ENCODE data around the gene KRTAP6-3. TPM values are rescaled to one million over a fixed set of nuclear protein-coding genes. Genes with fewer than 3 reads are reported as not detected.

Gene KRTAP6-3
- total and polyA plus RNA-seq, 11 donors, result not detected

DNA sequence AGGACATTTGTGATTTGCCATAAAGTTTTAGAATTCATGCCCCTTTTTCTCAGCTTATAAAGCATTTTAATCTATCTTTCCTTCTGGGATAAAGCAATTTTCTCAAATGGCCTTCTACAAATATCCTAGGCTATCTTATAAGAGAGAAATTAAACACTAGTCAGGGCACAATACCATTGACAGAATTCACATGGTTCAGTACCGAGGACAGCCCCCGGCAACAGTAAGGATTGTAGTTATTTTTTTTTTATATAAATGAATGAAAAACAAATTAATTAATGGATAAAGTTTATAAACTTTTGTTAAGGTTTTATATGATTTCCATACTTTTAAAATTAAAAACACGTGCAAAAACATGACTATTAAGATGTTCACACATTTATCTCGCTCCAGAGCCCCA is 35.9 kb downstream of the KRTAP6-3 start:
- no peaks in the 10 kb centered on the region for H3K36me3 ChIP-seq
- TF ChIP-seq, protein P1, sequence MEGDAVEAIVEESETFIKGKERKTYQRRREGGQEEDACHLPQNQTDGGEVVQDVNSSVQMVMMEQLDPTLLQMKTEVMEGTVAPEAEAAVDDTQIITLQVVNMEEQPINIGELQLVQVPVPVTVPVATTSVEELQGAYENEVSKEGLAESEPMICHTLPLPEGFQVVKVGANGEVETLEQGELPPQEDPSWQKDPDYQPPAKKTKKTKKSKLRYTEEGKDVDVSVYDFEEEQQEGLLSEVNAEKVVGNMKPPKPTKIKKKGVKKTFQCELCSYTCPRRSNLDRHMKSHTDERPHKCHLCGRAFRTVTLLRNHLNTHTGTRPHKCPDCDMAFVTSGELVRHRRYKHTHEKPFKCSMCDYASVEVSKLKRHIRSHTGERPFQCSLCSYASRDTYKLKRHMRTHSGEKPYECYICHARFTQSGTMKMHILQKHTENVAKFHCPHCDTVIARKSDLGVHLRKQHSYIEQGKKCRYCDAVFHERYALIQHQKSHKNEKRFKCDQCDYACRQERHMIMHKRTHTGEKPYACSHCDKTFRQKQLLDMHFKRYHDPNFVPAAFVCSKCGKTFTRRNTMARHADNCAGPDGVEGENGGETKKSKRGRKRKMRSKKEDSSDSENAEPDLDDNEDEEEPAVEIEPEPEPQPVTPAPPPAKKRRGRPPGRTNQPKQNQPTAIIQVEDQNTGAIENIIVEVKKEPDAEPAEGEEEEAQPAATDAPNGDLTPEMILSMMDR (IDR thresholded peaks at IDR 0.05), result no peak
- TF ChIP-seq POLR2A (IDR thresholded peaks at IDR 0.05), result no peak
- peaks cover 0 to 3% (median 0%) of the 10 kb centered on the region in 12 donors for H3K9me3 ChIP-seq
- H3K4me1 ChIP-seq, result no peaks in the 10 kb centered on the region
- H3K27me3 ChIP-seq, result no peaks in the 10 kb centered on the region
- no peak for DNase-seq
- H3K27ac ChIP-seq, result no peak overlapping the region
- 76 to 91% (median 84%) methylated on average over 4 of the region's 4 CpGs for WGBS, 4 donors
- no peak overlapping the region for H3K4me3 ChIP-seq
- ATAC-seq, result no peak
- intact Hi-C loops (cut with DNase I), result no loop called here

DNA sequence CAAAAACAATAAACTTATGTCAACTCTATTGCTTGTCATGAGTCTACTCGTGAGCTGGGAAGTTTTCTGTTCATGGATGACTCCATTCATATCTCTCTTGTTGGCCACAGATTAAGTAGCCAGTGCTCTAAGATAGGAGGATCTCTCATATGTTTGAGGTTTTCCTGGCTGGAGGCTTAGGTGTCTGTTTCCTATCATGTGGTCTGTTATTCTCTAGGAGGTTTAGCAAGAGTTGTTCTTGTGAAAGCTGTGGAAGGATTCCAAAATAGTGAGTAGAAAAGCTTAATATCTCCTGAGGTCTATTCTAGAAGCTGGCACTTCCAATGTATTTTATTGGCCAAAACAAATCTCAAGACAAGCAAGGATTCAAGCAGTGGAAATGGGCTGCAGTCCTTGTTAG is 37.0 kb downstream of the KRTAP6-3 start:
- DNase-seq (no peak), ATAC-seq (peak in 1 of 4 donors; percentile 59)
- WGBS, 4 donors, result 23 to 33% (median 28%) methylated on average over 1 of the region's 1 CpG
- TF ChIP-seq POLR2A (IDR thresholded peaks at IDR 0.05), result no peak
- TF ChIP-seq, protein P1 (IDR thresholded peaks at IDR 0.05), result no peak
- intact Hi-C loops (cut with DNase I), result no loop called here
- H3K9me3 ChIP-seq, result peaks cover 0 to 3% (median 0%) of the 10 kb centered on the region in 12 donors
- no peaks in the 10 kb centered on the region for H3K4me1 ChIP-seq
- H3K27ac ChIP-seq, result no peak overlapping the region
- H3K36me3 ChIP-seq, result no peaks in the 10 kb centered on the region
- H3K4me3 ChIP-seq, result no peak overlapping the region
- no peaks in the 10 kb centered on the region for H3K27me3 ChIP-seq

DNA sequence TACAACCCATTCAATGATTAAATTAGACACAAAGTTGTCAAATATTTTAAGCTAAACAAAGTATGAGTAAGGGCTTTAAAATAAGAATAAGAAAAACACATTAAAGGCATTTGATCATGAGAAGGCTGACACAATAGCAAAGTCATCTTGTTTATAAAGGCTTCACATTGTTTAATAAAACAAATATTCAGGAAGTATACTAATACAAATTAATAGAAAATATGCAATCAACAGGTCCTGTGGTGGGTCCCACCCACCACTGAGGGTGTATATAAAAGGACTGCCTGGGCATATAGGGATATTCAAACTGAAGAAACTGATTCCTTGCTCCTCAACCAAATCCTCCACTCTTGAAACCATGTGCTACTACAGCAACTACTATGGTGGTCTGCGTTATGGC is 42.7 kb downstream of the KRTAP6-3 start, which contains the start of gene KRTAP20-2:
Gene KRTAP20-2, plus strand, starts transcription at position 301 of the 400 bp plus-strand sequence. Its CDS starts 58 bp downstream, at position 359.
- 70 to 100% (median 88%) methylated on average over 1 of the region's 1 CpG for WGBS, 4 donors
- ATAC-seq (no peak), DNase-seq (no peak)
- Histone ChIP-seq H3K4me3 (no peak within 1 kb of the TSS), H3K36me3 (no peaks in the 10 kb centered on the region), H3K9me3 (no peaks in the 10 kb centered on the region), H3K27me3 (no peaks in the 10 kb centered on the region), H3K4me1 (no peaks in the 10 kb centered on the region), H3K27ac (no peak within 1 kb of the TSS)
- intact Hi-C loops (cut with DNase I), result no loop called here
- TF ChIP-seq, protein P1 (IDR thresholded peaks at IDR 0.05), result no peak
- TF ChIP-seq POLR2A (IDR thresholded peaks at IDR 0.05), result no peak

DNA sequence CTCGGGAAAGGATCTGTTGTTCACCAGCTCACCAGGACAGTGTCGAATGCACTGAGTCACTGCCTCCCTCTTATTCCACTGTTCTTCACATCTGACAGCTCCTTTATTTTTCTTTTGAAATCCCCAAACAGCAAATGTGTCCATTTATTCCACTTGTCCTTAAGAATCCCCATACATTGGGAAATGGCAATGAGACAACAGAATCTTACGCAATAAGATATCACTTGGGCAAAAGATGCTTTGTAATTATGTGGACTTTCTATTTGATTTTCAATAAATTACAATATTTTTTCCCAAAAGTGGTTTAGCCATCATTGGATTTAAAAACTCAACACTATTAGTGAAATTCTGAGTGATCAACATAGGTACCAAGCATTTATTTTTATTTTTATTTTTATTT is 46.4 kb downstream of the KRTAP6-3 start:
- Histone ChIP-seq H3K27me3 (no peaks in the 10 kb centered on the region), H3K4me3 (no peak overlapping the region), H3K4me1 (no peaks in the 10 kb centered on the region), H3K36me3 (no peaks in the 10 kb centered on the region), H3K9me3 (no peaks in the 10 kb centered on the region), H3K27ac (no peak overlapping the region)
- DNase-seq, result no peak
- no peak for ATAC-seq
- WGBS, 4 donors, result 46 to 59% (median 50%) methylated on average over 3 of the region's 3 CpGs
- no peak for TF ChIP-seq POLR2A (IDR thresholded peaks at IDR 0.05)
- TF ChIP-seq, protein P1 (IDR thresholded peaks at IDR 0.05), result no peak
- intact Hi-C loops (cut with DNase I), result no loop called here
